A549 (cell line): ENCODE data around the gene CNDP1.

ENCODE experiments used
- BHLHE40 ChIP-seq: IDR thresholded peaks from 2 replicates; pipeline ENCODE4 v1.6.1; 2012; ENCODE audit warnings: low read depth, low read length, inconsistent platforms
- POLR2A ChIP-seq: IDR thresholded peaks from 2 replicates; pipeline ENCODE4 v1.6.1; 2012; ENCODE audit warnings: mild to moderate bottlenecking, low read length
- TF ChIP-seq, protein P1 (sequence below): fragments of >200 bp; sonication (Bioruptor Twin); formaldehyde crosslinking; IDR thresholded peaks from 3 replicates; pipeline ENCODE4 v1.5.1; 2016

DNA sequence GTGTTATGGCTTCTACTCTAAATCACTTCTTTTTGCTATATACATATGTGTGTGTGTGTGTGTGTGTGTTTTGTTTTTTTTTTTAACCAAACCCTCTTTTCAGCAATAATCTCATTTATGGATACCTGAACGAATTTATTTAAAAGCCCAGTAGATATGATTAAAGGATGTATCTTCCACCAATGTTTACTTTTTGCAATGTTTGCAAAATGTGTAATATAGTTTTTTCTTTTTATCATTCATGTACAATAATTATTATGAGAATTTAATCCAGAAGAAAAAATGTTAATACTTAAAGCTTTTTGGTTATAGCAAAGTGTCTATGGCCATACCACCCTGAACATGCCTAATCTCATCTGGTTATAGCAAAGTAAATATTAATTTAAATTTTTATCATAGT, 39.8 kb upstream of the CNDP1 start:
- TF ChIP-seq, protein P1, sequence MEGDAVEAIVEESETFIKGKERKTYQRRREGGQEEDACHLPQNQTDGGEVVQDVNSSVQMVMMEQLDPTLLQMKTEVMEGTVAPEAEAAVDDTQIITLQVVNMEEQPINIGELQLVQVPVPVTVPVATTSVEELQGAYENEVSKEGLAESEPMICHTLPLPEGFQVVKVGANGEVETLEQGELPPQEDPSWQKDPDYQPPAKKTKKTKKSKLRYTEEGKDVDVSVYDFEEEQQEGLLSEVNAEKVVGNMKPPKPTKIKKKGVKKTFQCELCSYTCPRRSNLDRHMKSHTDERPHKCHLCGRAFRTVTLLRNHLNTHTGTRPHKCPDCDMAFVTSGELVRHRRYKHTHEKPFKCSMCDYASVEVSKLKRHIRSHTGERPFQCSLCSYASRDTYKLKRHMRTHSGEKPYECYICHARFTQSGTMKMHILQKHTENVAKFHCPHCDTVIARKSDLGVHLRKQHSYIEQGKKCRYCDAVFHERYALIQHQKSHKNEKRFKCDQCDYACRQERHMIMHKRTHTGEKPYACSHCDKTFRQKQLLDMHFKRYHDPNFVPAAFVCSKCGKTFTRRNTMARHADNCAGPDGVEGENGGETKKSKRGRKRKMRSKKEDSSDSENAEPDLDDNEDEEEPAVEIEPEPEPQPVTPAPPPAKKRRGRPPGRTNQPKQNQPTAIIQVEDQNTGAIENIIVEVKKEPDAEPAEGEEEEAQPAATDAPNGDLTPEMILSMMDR = no peak
- no peak for TF ChIP-seq POLR2A
- no peak for TF ChIP-seq BHLHE40
